ENCODE measurements around the gene DDAH2.

DNA sequence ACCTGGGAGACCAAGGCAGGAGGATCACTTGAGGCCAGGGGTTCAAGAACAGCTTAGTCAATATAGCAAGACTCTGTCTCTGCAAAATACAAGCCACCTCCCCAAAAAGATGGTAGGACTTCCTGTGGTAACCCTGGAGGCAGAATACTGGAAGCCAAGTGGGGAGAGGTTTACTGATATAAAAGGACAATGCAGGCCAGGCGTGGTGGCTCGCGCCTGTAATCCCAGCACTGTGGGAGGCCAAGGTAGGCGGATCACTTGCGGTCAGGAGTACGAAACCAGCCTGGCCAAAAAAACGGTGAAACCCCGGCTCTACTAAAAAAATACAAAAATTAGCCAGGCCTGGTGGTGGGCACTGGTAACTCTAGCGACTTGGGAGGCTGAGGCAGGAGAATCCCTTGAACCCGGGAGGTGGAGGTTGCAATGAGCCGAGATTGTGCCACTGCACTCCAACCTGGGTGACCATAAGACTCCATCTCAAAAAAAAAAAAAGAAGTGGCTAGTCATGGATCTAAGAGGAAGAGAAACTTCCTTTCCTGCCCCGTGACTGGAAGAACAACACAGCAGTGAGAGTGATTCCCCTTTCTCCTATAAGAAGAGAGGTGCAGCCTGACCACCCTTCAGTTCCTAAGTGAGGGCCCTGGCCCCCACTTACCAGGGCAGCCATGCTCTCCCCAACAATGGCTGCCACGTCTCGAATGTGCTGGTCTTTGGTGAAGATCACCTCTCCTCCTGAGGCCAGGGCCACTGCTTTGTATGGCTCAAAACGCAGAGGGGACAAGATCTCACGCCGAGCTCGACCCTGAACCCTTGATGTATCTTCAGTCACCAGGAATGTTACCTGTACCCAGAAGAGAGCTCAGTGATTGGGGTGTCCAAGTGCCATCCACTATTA lies 39.5 kb upstream of the DDAH2 start:
- TF ChIP-seq ZNF555 (tag by site-specific recombination; conservative IDR thresholded peaks at IDR 0.05) (no peak), REPIN1 (tag by site-specific recombination; IDR thresholded peaks at IDR 0.05; ENCODE audit: low read depth) (no peak), ZBTB8A (tag by site-specific recombination; IDR thresholded peaks at IDR 0.05) (no peak), ZNF747 (tag by site-specific recombination; IDR thresholded peaks at IDR 0.05) (no peak), REST (tag by site-specific recombination; IDR thresholded peaks at IDR 0.05) (no peak)
- TF ChIP-seq, protein P1, sequence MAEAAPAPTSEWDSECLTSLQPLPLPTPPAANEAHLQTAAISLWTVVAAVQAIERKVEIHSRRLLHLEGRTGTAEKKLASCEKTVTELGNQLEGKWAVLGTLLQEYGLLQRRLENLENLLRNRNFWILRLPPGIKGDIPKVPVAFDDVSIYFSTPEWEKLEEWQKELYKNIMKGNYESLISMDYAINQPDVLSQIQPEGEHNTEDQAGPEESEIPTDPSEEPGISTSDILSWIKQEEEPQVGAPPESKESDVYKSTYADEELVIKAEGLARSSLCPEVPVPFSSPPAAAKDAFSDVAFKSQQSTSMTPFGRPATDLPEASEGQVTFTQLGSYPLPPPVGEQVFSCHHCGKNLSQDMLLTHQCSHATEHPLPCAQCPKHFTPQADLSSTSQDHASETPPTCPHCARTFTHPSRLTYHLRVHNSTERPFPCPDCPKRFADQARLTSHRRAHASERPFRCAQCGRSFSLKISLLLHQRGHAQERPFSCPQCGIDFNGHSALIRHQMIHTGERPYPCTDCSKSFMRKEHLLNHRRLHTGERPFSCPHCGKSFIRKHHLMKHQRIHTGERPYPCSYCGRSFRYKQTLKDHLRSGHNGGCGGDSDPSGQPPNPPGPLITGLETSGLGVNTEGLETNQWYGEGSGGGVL (tag by site-specific recombination; IDR thresholded peaks at IDR 0.05), result no peak
- TF ChIP-seq, protein P2, sequence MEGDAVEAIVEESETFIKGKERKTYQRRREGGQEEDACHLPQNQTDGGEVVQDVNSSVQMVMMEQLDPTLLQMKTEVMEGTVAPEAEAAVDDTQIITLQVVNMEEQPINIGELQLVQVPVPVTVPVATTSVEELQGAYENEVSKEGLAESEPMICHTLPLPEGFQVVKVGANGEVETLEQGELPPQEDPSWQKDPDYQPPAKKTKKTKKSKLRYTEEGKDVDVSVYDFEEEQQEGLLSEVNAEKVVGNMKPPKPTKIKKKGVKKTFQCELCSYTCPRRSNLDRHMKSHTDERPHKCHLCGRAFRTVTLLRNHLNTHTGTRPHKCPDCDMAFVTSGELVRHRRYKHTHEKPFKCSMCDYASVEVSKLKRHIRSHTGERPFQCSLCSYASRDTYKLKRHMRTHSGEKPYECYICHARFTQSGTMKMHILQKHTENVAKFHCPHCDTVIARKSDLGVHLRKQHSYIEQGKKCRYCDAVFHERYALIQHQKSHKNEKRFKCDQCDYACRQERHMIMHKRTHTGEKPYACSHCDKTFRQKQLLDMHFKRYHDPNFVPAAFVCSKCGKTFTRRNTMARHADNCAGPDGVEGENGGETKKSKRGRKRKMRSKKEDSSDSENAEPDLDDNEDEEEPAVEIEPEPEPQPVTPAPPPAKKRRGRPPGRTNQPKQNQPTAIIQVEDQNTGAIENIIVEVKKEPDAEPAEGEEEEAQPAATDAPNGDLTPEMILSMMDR (tag by site-specific recombination; IDR thresholded peaks at IDR 0.05), result no peak

Measured in HEK293 (cell line).